Kidney (tissue), 14 donors: Measurements from ENCODE around the gene OPRL1. TPM values are rescaled to one million over a fixed set of nuclear protein-coding genes. Genes with fewer than 3 reads are reported as not detected.

Experiments
- DNase-seq, 5 donors: peaks; one replicate each; pipeline ENCODE4 v3.0.0-alpha.2; 2013 to 2020
- FAIRE-seq: peaks from 2 replicates; lab custom pipeline; 2012; peaks lifted over from hg19 to GRCh38; lab: Jason Lieb, UNC
- H3K27ac ChIP-seq, 2 donors: one replicate each; pipeline ENCODE4 v1.7.0; 2013; ENCODE audit warnings: low read depth in 2 of 2, low read length in 2 of 2, inconsistent platforms in 1 of 2
- H3K27me3 ChIP-seq: one replicate; pipeline ENCODE4 v1.7.1; 2013; ENCODE audit warnings: low read length, inconsistent platforms; ENCODE audit not compliant: control insufficient read depth, insufficient read depth
- H3K36me3 ChIP-seq, 3 donors: one replicate each; pipeline versions ENCODE4 v1.7.0 to v1.7.1; 2013; ENCODE audit warnings: low read length in 3 of 3, control low read depth in 1 of 3, inconsistent platforms in 1 of 3; ENCODE audit not compliant: insufficient read depth in 3 of 3, control insufficient read depth in 2 of 3
- H3K4me1 ChIP-seq, 3 donors: one replicate each; pipeline versions ENCODE4 v1.7.0 to v1.7.1; 2013; ENCODE audit warnings: low read length in 3 of 3, inconsistent platforms in 1 of 3, low read depth in 1 of 3; ENCODE audit not compliant: control insufficient read depth in 2 of 3, insufficient read depth in 2 of 3
- H3K4me3 ChIP-seq, 3 donors: one replicate each; pipeline versions ENCODE4 v1.7.0 to v1.8.1; 2013; ENCODE audit warnings: low read length in 3 of 3, control low read depth in 1 of 3, inconsistent platforms in 1 of 3
- H3K9ac ChIP-seq, 3 donors: one replicate each; pipeline versions ENCODE4 v1.7.0 to v1.7.1; 2013; ENCODE audit warnings: low read length in 3 of 3, control low read depth in 1 of 3, inconsistent platforms in 1 of 3
- H3K9me3 ChIP-seq, 3 donors: one replicate each; pipeline versions ENCODE4 v1.7.0 to v1.7.1; 2013; ENCODE audit warnings: low read length in 3 of 3, control low read depth in 1 of 3, inconsistent platforms in 1 of 3; ENCODE audit not compliant: control insufficient read depth in 2 of 3, insufficient read depth in 1 of 3
- CTCF ChIP-seq: IDR thresholded peaks from 3 replicates; pipeline ENCODE4 v1.5.1; 2012; ENCODE audit warnings: mild to moderate bottlenecking, moderate library complexity, borderline replicate concordance; ENCODE audit not compliant: insufficient read depth; ENCODE audit errors: extremely low read depth
- intact Hi-C: fragments of 100-400 bp; cut with DNase I; formaldehyde crosslinking; loops from one replicate; pipeline ENCODE4 v1.11.1; 2022
- polyA plus RNA-seq: library from polyadenylated mRNA; stranded (reverse); fragments of 350-450 nt; fragmentation: Illumina TruSeq; extraction: RNeasy Lipid Tissue Mini Kit (QIAGEN cat#74804); gene quantifications from one replicate; pipeline ENCODE4 v1.2.3, GENCODE V29; 2014; ENCODE audit warnings: low read depth, low replicate concordance; ENCODE audit not compliant: insufficient read depth
- total RNA-seq: library from RNA; stranded (reverse); fragmentation: NEBNext Ultra II Directional; extraction: Animal tissue kit (Norgen Biotek cat#: 25700); gene quantifications from one replicate; pipeline ENCODE4 v1.2.1, GENCODE V29; 2021
- donor health status: control.
- donor health status: control.
- donor health status: control.
- donor health status: control.
- donor health status: control.
- donor health status: DM: yes; HTN: yes; CAD: no.
- donor health status: Normal renal cell carcinoma (clear cell type).

The OPRL1 gene
- total and polyA plus RNA-seq, 2 donors from 2014 or later, result 0.39 to 1.2 TPM

- no peak overlapping the region for H3K27ac ChIP-seq
- H3K4me1 ChIP-seq, result peaks cover 0 to 22% (median 0%) of the 10 kb centered on the region in 3 donors
- H3K9me3 ChIP-seq, result no peaks in the 10 kb centered on the region
- intact Hi-C loops, result loop anchor here (5.0 kb wide), 1 partner anchor 436 kb away; no protein-coding TSS in a partner anchor
- no peaks in the 10 kb centered on the region for H3K27me3 ChIP-seq
- no peaks in the 10 kb centered on the region for H3K36me3 ChIP-seq
- no peak for DNase-seq
- H3K9ac ChIP-seq, result no peak overlapping the region
- H3K4me3 ChIP-seq, result no peak overlapping the region
- no peak for TF ChIP-seq CTCF
- no peak for FAIRE-seq
Measured at GRCh38 chr20:64058536-64058935, 21.3 kb upstream of the OPRL1 start.

GRCh38 chr20:64062276-64062595, 17.6 kb upstream of the OPRL1 start:
- H3K4me3 ChIP-seq, result peak overlapping the region in 2 of 3 donors; percentile 58 to 74
- intact Hi-C loops, result no loop called here
- peak overlapping the region in 2 of 3 donors; percentile 41 to 73 for H3K9ac ChIP-seq
- no peaks in the 10 kb centered on the region for H3K9me3 ChIP-seq
- H3K4me1 ChIP-seq, result peaks cover 0 to 19% (median 6%) of the 10 kb centered on the region in 3 donors
- no peak for TF ChIP-seq CTCF
- DNase-seq (peak in 1 of 5 donors; percentile 53), FAIRE-seq (no peak)
- no peaks in the 10 kb centered on the region for H3K36me3 ChIP-seq
- H3K27me3 ChIP-seq, result no peaks in the 10 kb centered on the region
- peak overlapping the region; percentile 65 to 78 for H3K27ac ChIP-seq

- FAIRE-seq, result no peak
- TF ChIP-seq CTCF, result no peak
- Histone ChIP-seq H3K4me1 (peaks cover 0 to 18% (median 6%) of the 10 kb centered on the region in 3 donors), H3K4me3 (peak within 1 kb of the TSS; percentile 58 to 74 (median 61)), H3K36me3 (no peaks in the 10 kb centered on the region), H3K27ac (peak within 1 kb of the TSS; percentile 65 to 78), H3K27me3 (no peaks in the 10 kb centered on the region), H3K9me3 (no peaks in the 10 kb centered on the region), H3K9ac (peak within 1 kb of the TSS; percentile 23 to 75 (median 41))
- intact Hi-C loops, result no loop called here
- peak; percentile 98 to 99 (median 98) for DNase-seq
Measured at GRCh38 chr20:64062596-64063388, 17.1 kb upstream of the OPRL1 start, which contains the start of gene TCEA2. TSS of gene TCEA2 (plus strand) at chr20:64063198. CDS start at chr20:64063313, 115 bp downstream.
